Measurements from ENCODE around the gene TRAF1.

The TRAF1 gene

DNA sequence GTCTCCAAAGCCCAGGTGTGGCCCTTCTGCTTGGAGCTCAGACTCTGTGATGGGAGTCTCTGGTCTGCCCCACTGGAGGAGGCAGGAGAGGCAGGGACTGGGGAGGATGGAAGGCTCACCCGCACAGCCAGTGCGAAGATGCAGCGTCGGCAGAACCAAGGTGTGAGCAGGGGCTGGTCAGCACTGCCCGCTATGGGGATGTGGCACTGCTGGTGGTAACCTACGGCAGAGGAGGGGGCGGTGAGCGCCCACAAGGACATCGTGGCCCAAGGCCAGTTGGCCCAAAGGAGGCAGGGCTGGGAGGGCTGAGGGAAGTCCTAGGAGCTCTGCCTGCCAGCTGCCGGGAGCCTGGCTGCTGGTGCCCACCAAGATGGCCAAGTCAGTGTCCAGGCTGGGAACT is 56.9 kb downstream of the TRAF1 start:
- TF ChIP-seq, protein P1, sequence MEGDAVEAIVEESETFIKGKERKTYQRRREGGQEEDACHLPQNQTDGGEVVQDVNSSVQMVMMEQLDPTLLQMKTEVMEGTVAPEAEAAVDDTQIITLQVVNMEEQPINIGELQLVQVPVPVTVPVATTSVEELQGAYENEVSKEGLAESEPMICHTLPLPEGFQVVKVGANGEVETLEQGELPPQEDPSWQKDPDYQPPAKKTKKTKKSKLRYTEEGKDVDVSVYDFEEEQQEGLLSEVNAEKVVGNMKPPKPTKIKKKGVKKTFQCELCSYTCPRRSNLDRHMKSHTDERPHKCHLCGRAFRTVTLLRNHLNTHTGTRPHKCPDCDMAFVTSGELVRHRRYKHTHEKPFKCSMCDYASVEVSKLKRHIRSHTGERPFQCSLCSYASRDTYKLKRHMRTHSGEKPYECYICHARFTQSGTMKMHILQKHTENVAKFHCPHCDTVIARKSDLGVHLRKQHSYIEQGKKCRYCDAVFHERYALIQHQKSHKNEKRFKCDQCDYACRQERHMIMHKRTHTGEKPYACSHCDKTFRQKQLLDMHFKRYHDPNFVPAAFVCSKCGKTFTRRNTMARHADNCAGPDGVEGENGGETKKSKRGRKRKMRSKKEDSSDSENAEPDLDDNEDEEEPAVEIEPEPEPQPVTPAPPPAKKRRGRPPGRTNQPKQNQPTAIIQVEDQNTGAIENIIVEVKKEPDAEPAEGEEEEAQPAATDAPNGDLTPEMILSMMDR (IDR thresholded peaks at IDR 0.05; ENCODE audit: low read depth, low read length, missing control alignments) = no peak
- no peak for DNase-seq (ENCODE audit: low read depth)
- no peak overlapping the region for H3K4me3 ChIP-seq (ENCODE audit: low read depth, low read length)

DNA sequence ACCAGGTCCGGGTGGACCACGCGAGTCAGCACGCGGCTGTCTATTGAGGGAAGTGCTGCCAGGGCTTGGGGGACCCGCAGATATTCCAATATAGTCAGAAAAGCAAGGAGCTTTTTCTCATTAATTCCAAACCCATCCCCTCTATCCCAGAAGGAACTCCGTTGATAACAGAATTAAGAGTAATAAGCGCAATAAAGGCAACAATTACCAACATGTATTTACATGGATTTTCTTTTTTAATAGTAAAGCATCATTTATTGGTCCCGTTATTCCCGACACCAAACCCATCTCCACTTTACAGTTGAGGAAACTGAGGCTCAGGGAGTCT is 57.3 kb downstream of the TRAF1 start:
- no peak for DNase-seq (ENCODE audit: low read depth)
- TF ChIP-seq, protein P1 (IDR thresholded peaks at IDR 0.05; ENCODE audit: low read depth, low read length, missing control alignments) = no peak
- H3K4me3 ChIP-seq (ENCODE audit: low read depth, low read length) = peak overlapping the region; percentile 57

DNA sequence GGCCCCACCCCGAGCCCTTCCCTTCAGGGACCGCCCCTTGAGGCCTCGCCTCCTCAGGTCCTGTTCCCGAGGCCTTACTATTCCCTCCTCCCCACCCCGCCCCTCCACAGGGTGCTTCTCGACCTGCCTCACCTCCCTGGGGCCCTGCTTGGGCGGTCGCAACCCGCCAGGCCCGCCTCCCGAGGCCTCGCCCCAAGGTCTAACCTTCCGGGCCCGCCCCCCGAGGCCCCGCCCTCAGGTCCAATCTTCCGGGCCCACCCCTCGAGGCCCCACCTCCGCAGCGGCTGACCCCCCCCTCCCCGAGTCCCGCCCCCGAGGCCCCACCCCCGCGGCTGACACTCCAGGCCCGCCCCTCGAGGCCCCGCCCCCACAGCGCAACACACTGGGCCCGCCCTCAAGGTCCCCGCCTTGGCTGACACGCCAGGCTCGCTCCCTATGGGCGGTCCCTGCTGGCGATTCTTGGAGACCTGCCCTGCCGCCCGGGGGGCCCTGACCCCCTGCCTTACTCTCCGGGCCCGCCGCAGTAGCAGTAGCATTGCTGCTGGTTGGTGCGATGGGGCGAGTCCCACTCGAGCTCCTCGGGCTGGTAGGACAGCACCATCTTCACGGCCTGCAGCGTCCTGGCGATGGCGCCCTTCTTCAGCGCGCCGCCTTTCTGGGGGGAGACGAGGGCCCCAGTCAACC is 57.8 kb downstream of the TRAF1 start:
- peak; percentile 92 for DNase-seq (ENCODE audit: low read depth)

DNA sequence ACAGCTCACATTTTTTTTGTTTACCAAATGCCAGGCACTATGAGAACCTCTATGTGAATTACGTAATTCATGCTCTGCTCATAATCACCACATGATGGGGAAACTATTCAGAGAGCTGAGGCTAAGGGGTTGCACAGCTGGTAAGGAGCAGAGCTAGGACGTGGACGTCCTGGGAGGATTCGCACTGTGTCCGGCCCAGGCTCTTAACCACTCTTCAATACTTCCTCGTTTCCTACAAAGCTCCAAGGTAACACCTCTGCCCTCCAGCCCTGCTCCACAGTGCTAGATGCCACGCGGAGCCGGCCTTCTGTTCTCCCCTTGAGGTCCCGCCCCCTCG is 58.3 kb downstream of the TRAF1 start:
- H3K4me3 ChIP-seq (ENCODE audit: low read depth, low read length) = peak overlapping the region; percentile 16
- TF ChIP-seq, protein P1 (IDR thresholded peaks at IDR 0.05; ENCODE audit: low read depth, low read length, missing control alignments) = no peak
- DNase-seq (ENCODE audit: low read depth) = no peak

More for the DNA sequence above, 57.8 kb downstream of the TRAF1 start:
- TF ChIP-seq, protein P1 (IDR thresholded peaks at IDR 0.05; ENCODE audit: low read depth, low read length, missing control alignments) = peak; percentile 60
- peak overlapping the region; percentile 57 for H3K4me3 ChIP-seq (ENCODE audit: low read depth, low read length)

DNA sequence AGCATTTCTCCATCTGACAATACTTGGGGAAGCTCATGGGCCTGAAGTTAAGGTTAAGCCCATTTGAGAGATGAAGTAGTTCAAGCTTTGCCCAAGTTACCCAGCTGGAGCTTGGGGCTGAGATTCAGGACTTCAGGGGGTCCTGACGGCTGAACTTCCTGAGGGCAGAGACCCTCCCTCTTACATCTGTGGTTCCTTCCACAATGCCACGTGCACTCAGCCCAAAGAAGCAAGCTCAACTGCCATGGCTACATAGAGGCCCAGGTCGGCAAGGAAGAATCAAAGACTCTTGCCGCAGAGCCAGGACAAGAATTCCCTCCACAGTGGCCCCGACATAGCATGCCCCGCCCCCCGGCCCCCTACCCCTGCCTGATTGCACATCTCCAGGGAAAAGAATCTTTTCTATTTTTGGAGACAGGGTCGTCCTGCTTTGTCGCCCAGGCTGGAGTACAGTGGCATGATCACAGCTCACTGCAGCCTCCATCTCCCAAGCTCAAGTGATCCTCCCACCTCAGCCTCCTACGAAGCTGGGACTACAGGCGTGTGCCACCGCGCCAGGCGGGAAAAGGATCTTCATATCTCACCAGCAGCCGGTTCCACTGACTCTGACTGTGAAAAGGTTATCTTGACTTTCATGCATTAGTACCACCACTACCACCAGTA is 58.8 kb downstream of the TRAF1 start:
- TF ChIP-seq, protein P1 (IDR thresholded peaks at IDR 0.05; ENCODE audit: low read depth, low read length, missing control alignments) = no peak
- no peak overlapping the region for H3K4me3 ChIP-seq (ENCODE audit: low read depth, low read length)

DNA sequence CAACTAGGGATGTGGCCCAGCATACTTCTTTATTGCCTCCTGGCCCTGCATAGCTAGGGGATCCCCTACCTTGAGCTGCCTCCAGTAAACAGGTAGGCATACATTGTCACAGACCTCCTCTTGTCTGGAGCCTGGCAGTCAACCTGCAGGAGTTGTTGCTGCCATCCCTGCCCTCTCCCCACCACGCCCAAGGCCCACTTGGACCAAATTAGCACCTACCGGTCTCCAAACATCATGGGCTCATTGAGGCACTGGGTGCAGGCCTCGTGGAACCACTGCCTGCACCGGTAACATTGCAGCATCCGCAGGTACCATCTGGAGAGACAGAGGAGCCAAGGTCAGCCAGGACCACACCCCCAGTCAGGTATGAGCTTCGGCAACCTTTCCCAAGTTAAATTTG is 59.9 kb downstream of the TRAF1 start:
- no peak for DNase-seq (ENCODE audit: low read depth)
- no peak overlapping the region for H3K4me3 ChIP-seq (ENCODE audit: low read depth, low read length)
- TF ChIP-seq, protein P1 (IDR thresholded peaks at IDR 0.05; ENCODE audit: low read depth, low read length, missing control alignments) = no peak

More for the DNA sequence above, 58.8 kb downstream of the TRAF1 start:
- no peak for DNase-seq (ENCODE audit: low read depth)

DNA sequence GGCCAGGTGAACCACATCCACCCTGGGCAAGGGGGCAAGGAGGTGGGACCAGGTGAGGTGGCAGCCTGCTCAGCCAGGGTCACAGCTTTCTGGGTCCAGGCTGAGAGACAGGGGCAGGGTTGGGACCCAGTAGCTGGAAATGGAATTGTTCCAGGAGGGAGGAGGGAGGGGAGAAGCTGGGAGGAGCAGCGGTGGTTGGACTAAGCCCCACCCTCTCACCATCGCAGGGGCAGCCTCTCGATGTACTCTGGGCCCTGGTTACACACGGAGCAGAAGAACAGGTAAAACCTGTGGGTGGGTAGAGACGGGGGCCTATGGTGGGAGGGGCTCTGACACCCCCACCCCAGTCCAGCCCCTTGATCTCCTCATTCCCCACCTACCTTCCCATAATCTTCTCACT is 60.8 kb downstream of the TRAF1 start:
- TF ChIP-seq, protein P1 (IDR thresholded peaks at IDR 0.05; ENCODE audit: low read depth, low read length, missing control alignments) = no peak
- H3K4me3 ChIP-seq (ENCODE audit: low read depth, low read length) = no peak overlapping the region

More for the DNA sequence above, 60.8 kb downstream of the TRAF1 start:
- no peak for DNase-seq (ENCODE audit: low read depth)
